Activated T-cell treated with anti-CD3 and anti-CD28 coated beads for 4 hours (primary cell): ENCODE results near the gene TRAF2.
A peak's percentile ranks its signal among the peaks of the same experiment; 100 is the strongest.

ENCODE experiments used
- DNase-seq: peaks from one replicate; pipeline ENCODE4 v3.0.0-alpha.2; 2020

TRAF2 gene

DNA sequence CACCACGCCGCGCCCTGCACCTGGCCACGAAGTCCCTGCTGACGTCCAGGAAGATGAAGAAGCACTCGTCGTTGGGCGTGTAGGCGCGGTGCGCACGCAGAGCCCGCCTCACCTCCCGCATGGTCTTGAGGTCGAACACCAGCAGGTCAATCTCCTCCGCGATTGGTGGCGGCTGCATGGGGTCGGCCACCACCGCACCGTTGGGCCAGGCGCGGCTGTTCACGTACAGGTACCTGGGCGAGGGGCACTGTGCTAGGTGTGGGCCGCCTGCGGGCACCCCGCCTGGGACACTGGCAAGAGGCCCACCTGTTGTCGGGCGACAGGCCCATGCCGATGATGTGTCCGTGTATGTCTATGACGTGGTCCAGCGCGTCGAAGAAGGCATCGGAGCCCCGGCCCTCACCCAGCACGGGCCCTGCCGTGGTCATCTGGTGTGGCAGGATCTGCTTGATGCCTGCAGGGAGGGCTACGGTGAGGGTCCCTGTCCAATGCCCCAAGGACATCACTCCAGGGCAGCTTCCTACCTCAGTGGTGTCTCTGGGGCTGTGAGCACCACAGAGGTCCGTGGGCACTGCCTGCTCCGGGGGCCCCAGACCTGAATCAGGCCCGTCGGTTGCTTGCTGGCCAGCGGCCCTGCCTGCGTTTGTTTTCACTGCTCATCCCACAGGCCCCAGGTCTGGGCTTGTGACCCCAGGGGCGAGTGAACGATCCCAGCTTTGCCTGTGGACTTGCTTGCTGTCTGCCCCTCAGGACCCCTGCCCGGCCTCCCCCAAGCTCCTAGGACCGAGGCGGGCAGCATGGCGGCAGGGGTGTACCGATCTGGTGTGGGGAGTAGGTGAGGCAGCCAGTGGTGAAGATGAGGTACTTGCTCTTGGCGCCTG is 55.2 kb downstream of the TRAF2 start:
- no peak for DNase-seq

- DNase-seq, result no peak
These were observed 56.0 kb downstream of the TRAF2 start for GRCh38 chr9:136942112-136942880.

GRCh38 chr9:136942881-136943230 is 56.5 kb downstream of the TRAF2 start:
- DNase-seq, result no peak

DNA sequence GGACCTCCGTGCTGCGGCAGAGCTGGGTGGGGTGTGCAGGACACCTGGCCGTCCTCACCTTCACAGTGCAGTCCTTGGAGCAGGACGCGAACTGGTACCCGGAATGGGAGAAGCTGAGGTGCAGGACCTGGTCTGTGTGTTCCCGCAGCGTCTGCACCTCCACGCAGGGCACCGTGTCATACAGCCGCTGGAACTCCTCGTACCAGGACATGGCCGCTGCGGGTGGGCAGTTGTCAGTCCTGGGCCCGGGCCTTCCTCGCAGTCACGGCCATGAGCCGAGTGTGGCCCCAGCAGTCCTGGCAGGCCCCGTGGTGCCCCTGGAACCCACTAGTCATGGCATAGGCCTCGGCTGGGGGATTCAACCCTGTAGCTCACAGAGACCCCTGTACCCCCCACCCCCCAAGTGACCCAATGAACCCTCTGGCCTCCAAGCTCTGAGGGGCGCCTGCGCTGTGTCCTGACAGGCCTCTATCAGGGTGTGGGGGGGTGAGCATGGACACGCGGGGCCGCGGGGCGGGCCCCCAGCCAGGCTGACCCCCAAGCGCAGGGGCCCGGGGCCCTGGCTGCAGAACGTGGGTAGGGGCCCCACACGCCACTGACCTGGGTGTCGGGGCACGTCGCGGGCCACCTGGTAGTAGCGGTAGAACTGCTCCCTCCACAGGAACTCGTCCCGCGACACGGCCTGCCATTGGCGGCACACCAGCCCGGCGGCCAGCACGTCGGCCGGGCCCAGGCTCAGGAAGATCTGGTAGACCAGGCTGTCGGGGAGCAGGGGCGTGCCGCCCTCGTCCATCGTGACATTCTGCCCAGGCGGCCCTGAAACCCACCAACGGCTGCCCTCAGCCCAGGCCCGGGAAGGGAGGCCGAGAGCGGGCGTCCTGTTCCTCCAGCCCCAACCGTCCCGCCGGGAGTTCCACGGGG is 57.2 kb downstream of the TRAF2 start:
- DNase-seq, result no peak

GRCh38 chr9:136944212-136944518 is 57.8 kb downstream of the TRAF2 start:
- no peak for DNase-seq

DNA sequence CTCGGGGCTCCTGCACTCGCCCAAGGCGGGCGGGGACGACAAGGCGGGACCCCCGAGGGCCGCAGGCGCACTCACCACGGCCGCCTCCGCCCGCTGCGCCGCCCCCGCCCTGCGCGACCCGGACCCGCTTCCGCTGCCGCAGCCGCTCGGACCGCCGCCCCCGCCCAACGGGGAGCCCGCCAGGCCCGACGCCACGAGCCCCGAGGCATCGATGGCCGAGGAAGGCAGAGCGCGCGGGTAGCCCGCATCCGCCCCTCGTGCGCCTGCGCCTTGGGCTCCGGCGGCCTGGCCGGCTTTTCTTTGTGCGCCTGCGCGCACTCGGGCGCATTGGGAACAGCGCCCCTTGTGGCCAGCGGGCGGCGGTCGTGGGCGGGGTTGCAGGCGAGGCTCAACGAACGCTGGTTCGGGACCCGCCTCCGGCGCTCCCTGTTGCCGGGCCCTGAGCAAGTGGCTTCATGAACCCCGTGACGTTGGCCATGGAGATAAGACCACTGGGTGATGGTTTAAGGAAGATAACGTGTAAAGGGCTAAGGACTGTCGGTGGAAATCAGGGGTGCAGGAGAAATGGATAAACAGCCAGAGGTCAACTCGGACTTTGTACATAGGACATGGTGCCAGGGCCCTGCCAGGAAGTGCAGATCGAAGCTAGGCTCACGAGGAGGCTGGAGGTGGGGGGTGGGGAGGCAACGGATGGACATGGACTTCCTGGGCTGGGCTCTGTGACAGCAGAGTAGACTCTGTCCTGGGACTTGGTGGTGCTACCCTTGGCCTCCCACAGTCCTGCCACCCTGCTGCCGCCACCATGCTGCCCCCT is 58.4 kb downstream of the TRAF2 start, which contains the start of the genes C8G and FBXW5:
Gene C8G (plus strand): TSS at position 725 of the 814 bp plus-strand sequence. CDS start 78 bp downstream, at position 803.
Gene FBXW5 (minus strand): TSS at position 220 of the 814 bp plus-strand sequence. CDS start 655 bp downstream, outside the sequence.
- DNase-seq, result peak; percentile 90

- DNase-seq, result no peak
These were observed 59.3 kb downstream of the TRAF2 start for GRCh38 chr9:136945333-136946227.

GRCh38 chr9:136946228-136947027 is 60.1 kb downstream of the TRAF2 start:
- no peak for DNase-seq

GRCh38 chr9:136947028-136947891 is 60.9 kb downstream of the TRAF2 start:
- no peak for DNase-seq

DNA sequence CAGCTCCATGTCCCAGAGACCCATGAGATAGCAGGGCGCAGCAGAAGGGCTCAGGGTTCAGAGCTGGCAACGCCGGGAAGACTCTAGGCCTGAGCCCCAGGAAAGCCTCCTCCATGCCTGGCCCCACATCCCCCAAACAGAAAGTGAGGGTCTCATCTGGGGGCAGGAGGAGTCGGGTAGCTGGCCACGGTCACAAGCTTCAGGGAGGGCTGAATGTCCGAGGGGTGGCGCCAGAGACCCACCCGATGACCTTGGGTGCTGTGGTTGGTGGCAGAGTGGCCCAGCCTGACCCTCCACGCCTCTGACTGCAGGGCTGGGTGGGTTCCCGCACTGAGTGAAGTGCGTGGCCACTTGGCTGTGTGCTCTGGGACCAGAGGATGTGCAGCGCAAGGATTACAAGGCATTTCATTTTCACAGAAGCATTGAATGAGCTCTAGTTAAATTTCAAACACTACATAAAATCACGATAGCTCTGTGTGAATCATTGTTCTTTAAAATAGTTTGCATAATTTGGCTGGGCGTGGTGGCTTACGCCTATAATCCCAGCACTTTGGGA is 61.7 kb downstream of the TRAF2 start:
- no peak for DNase-seq

DNA sequence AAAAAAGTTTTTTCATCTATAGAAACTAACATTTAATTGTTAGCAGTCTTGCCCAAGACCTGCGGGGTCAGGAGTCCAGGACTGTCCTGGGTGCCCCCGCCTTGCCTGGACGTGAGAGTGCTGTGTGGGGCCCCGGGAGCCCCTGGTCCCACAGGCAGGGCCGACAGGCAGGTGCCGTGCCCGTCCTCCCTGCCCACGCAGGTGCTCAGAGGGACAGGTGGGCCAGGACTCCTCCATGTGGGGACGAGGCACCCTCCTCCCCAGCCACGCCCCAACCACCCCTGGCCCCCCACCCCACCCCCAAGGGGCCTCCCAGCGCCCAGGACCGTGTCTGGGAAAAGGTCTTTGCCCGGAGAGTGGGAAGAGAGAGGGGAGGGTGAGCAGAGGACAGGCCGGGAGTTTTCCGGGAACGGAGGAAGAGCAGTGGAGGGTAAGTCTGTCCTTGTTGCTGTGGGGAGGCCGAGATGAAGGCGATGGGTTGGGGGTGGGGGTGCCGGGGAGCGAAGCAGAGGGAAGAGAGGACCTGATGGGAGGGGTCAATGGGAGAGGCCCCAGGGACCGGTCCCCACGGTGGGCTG is 63.0 kb downstream of the TRAF2 start:
- DNase-seq, result no peak

- peak; percentile 94 for DNase-seq
These were observed 63.7 kb downstream of the TRAF2 start for GRCh38 chr9:136949817-136950655.

- DNase-seq, result no peak
These were observed 64.5 kb downstream of the TRAF2 start for GRCh38 chr9:136950656-136951276.

- DNase-seq, result no peak
These were observed 65.4 kb downstream of the TRAF2 start, which contains the start of gene LCN12 for GRCh38 chr9:136951541-136952320. Gene LCN12 (plus strand): TSS chr9:136952273. CDS start chr9:136952328, 55 bp downstream.

GRCh38 chr9:136952321-136952850 is 66.1 kb downstream of the TRAF2 start:
- no peak for DNase-seq
